GM21423 (cell line): ENCODE measurements around the gene DENND1C.

Experiments used
- ATAC-seq: cut with Tn5 transposase; IDR thresholded peaks from one replicate; pipeline ENCODE4 v1.9.1; 2021; ENCODE audit warnings: mild to moderate bottlenecking, moderate library complexity; ENCODE audit not compliant: unreplicated experiment

DENND1C gene

DNA sequence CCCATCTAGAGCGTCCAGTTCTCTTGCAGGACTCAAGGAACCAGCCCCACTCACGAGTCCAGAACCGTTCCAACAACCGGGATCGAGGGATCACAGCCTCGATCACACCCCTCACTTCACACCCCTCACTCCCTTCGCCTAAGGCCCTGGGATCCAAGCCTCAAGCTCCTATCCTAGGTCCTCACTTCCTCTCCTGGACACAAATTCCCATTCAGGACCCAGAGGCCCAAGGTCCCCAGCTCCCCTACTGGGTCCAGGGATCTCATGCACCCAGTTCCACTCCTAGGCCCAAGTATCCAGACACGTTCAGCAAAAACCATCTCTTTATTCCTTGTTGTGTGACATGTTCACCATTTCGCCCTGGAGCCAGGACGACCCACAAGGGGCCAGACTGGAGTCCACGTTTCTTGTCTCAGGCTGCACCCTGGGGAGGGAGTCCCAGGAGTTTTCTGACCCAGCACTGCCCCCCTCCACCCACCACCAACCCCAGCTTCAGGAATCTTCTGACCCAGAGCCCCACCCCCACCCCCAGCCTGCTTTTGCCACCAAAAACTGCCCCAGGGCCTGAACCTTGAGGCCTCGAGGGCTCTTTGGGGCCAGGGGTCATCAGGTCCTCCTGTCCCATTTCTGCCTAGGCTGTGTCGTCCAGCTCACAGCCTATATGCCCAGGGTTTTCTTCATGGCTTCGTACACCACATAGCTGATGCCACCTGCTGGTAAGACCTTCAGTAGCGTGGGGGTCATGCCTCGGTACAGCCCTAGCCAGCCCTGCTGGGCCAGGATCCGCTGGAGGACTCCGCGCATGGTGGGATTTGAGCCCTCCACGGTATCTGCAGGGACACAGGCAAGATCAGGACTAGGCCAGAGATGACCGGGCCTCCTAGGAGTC, 55.6 kb downstream of the DENND1C start:
- ATAC-seq, result no peak

DNA sequence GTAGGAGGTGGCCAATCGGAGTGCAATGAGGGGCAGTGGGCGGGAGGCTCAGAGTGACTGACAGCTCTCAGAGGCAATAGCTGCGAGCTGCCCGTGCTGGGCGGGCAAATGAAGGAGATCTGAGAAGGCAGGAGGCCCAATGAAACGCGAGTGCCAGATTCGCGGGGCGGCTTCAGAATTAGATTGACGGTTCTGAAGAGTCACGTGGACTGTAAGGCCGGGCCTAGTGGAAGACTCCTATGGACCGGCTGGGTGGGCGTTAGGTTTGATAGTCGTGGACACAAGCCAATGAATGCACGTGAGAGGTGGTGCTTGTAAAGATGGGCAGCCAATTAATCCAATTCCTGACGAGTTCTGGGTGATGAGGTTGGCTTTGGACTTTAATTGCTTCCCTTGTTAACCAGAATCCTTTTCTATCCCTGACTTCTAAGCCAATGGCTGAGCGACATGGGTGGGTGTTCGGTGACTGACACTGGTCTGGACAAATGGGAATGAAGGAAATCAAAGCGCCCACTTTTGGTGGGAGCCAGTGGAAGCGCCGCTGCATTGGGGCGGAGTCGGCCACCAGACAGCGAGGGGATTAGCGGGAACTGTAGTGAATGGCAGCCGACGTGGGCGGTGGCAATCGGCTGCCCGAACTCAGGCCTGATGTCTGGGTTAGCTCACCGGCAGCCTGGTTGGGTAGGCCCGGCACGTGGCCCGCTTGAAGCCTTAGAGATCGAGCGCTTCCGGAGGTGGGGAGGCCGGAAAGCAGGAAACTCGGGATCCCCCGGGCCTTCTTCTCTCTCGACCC, 56.5 kb downstream of the DENND1C start:
- ATAC-seq, result peak; percentile 85

DNA sequence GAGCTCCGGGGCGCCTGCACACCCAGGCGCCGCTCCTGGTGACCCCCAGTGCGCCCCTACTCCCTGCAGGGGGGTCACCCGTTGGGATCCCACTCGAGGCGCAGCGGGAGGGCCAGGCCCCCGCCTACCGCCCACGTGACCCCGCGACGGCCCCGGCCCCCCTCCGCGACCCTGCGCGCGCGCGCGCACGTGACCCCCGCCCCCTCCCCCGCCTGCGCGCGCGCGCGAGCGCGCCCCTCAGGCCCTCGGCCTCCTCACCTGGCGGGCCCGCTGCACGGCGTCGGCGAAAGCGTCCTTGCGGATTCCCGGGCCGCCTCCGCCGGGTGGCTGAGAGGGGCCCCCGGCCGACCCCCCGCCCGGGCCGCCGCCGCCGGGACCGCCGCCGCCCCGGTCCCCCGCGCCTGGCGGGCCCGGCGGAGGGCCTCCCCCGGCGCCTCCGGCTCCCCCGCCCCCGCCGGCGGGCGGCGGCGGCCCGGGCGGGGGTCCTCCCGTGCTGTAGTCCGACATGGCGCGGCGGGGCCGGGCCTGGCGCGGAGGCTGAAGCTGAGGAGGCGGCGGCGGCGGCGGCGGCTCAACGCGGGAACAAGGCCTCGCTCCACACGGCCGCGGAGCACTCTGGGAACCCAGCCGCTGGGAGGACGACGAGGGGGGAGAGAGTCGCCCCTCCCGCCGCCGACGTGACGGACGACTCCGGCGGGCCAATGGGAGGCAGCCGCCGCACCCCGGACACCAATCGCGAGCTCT, 57.2 kb downstream of the DENND1C start, which contains the start of gene KHSRP:
Gene KHSRP, minus strand, starts transcription at position 617 of the 744 bp plus-strand sequence. Its CDS starts 110 bp downstream, at position 507.
- ATAC-seq, result no peak

DNA sequence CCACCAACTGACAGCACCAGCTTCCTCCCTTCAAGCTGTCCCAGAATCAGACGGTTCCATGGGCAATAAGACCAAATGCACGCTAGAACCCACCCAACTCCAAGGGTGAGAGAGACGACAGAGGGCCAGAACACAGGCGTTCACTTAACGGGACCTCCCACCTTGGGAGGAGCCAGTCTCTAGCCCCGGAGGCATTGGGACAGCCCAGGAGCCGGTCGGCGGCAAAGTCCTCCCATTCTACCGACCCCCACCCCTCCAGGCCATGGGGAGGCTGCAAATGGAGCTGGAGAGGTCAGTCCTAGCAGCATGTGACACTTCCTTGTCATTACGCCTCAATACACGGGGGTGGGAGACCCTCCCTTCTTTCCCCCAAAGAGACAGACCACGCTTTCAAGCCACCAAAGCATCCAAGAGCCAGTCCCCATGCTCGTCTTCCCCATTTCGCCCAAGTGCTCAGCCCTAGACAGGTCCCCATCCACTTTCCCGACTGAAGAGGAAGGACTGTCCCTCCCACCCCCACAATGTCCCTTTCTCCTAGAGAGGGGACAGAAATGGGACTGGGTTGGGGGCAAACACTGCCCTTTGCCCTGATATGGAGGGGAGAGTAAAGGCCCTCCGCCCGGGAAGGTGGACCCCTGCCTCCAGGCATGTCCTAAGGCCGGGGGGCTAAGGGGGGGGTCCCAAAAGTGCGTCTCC, 57.9 kb downstream of the DENND1C start:
- ATAC-seq, result no peak

DNA sequence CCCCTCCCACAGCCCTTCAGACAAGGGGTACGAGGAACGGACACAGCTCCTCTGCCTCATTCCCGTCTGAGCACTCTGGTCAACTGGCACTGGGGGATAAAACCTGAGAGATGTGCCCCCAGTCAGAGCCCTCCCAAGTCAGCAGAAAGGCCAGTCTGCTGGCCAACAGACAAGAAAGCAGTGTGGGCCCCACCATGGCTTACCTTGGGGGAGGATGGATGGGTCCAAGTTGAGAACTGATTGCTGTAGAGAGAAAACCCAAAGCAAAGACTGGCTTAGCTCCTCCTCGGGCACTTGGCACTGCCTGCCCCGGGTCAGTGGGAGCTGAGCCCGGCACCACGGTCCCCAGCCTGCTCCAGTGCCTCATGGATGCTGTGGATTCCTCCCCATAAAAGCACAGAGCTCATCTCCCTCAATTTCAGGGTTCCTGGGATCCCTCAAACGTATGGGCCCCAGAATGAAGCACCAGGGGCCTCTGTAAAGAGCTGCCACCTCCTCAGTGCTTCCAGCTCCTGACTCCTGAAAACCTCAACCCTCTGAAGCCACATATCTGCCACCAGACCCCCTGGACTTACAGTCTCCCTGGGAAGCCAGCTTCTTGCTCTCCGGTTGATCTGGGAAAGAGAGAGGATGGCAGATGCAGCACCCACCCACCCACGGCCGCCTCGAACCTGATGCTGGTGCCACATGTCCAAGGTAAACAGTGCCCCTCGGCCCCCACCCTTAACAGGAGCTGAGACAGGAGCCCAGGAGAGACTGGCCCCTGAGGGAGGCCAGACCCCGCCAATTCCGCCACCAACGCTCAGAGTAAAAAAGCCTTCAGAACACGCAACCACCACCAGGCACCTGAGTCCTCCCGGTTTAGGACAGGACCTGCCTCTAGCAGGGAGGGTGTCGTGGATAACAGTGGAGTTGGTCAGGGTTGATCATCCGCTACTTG, 60.2 kb downstream of the DENND1C start:
- no peak for ATAC-seq

DNA sequence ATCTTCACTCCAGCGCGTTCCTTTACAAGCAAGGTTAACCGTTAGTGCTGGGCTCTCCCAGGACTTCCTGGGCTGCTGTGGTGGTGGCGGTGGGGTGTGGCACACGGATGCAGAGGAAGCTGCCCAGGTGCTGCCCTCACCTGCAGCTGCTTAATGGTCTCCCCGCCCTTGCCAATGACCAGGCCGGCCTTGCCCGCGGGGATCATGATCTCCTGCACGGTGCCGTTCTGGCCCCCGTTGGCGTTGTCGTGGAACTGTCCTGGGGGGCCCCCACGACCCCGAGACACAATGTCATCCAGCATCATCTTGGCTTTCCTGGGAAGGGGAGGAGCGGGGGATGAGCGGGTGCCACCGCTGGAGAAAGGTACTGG, 63.0 kb downstream of the DENND1C start:
- no peak for ATAC-seq

DNA sequence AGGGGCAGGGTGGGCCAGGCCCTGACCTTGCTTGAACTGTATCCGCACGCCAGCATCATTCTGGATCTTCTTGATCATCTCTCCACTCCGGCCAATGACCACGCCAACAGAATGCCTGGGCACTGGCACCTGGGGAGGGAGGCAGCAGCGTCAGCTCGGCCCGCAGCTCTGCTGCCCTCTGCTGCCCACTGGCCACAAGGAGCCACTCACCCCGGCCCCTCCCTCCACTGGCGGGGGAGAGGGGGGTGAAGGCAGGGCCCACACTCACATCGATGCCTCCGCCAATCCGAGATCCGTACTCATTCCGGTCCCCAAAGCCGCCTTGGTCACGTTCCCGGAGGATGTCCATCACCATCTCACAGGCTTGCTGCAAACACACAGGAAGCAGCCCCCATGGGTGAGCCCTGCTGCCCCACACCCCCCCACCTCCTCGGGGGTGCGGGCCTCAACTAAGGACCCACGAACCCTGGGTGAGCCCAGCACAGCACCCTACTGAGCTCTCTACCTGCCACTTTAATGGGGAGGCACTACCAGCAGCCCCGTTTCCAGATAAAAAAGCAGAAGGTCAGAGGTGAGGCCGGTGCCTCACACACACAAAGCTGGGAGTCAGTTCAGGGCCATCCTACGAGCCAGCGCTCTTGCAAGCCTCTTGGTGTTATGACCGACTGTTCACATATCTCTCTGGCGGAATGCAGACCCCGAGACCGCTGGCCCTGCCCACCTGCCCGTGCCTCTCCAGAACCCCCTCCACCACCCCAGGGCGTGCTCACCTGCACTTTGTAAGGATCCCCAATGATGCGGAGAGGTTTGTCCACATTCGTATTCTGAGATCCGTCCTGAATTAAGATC, 63.6 kb downstream of the DENND1C start:
- no peak for ATAC-seq
